ENCODE data around the gene CELF5.

Gene CELF5

DNA sequence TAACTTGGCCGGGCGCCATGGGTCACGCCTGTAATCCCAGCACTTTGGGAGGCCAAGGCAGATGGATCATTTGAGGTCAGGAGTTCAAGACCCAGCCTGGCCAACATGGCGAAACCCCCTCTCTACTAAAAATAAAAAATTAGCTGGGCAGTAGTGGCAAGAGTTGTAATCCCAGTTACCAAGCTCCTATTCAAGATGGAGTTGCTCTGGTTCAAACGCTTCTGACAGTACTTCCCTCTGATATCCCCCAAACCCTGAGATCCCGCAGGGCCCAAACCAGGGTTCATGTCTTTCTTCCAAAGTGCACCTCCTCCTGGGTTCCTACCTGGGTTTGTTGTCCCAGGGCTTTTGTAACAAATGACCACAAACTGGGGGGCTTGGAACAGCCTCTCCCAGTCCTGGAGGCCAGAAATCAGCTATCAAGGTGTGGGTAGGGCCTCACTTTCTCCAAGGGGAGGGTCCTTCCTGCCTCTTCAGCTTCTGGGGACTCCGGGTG is 13.7 kb downstream of the CELF5 start:
- no peak for DNase-seq (ENCODE audit: low read depth, low spot score)
- Histone ChIP-seq H3K9ac (ENCODE audit: insufficient read length) (no peak overlapping the region), H3K9me3 (ENCODE audit: low read depth, low read length) (no peaks in the 10 kb centered on the region), H3K27ac (no peak overlapping the region), H3K4me3 (no peak overlapping the region), H3K36me3 (ENCODE audit: insufficient read depth, low read length) (no peaks in the 10 kb centered on the region)
- TF ChIP-seq FOXP2 (optimal IDR thresholded peaks at IDR 0.05; ENCODE audit: control extremely low read depth, extremely low read length, insufficient read depth) (no peak), POLR2AphosphoS5 (IDR thresholded peaks at IDR 0.05; ENCODE audit: borderline replicate concordance, low read depth, low read length) (no peak), EZH2 (IDR thresholded peaks at IDR 0.05) (no peak)

DNA sequence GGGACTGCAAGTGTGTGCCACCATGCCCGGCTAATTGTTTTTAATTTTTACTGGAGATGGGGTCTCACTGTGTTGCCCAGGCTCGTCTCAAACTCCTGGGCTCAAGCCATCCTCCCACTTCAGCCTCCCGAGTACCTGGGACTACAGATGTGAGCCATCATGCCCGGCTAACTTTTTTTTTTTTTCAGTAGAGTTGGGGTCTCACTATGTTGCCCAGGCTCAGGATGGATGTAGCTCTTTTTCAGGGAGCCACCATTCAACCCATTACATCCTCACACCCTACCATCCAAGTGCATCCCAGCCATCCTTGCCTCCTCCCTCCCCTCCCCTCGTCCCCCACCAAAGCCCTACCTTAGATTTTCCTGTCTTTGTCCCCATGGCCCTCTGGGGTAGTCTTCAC is 14.9 kb downstream of the CELF5 start:
- no peak for TF ChIP-seq POLR2AphosphoS5 (IDR thresholded peaks at IDR 0.05; ENCODE audit: borderline replicate concordance, low read depth, low read length)
- TF ChIP-seq EZH2 (IDR thresholded peaks at IDR 0.05): no peak
- TF ChIP-seq FOXP2 (optimal IDR thresholded peaks at IDR 0.05; ENCODE audit: control extremely low read depth, extremely low read length, insufficient read depth): no peak
- DNase-seq (ENCODE audit: low read depth, low spot score): no peak
- Histone ChIP-seq H3K9ac (ENCODE audit: insufficient read length) (no peak overlapping the region), H3K9me3 (ENCODE audit: low read depth, low read length) (no peaks in the 10 kb centered on the region), H3K27ac (no peak overlapping the region), H3K36me3 (ENCODE audit: insufficient read depth, low read length) (no peaks in the 10 kb centered on the region), H3K4me3 (no peak overlapping the region)

DNA sequence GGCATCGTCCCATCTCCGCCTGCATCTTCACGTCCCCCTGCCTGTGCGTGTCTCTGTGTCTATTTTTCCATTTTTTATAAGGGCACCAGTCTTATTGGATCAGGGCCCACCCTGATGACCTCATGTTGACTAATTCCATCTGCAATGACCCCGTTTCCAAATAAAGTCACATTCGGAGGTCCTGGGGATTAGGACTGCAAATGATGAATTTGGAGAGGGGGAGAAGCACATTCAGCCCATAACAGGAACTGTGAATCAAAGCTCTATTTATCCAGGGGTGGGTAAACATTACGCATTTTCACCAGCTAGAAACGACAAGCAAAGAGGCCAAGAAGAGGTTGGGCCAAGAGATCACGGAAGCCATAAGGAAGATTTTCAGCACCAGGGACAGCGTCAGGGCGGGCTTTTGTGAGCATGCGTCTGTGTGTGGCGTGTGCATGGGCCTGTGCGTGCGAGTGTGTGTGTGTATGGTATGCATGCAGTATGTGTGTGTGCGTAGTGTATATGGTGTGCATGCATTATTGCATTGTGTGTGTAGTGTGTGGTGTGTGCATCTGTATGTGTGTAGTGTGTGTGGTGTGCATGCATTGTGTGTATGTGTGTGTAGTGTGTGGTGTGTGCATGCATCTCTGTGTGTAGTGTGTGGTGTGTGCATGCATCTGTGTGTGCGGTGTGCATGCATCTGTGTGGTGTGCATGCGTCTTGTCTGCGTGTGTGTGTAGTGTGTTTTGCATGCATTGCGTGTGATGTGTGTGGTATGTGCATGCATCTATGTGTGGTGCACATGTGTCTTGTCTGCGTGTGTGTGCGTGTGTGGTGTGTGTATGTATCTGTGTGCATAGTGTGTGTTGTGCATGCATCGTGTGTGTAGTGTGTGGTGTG is 19.6 kb downstream of the CELF5 start:
- no peaks in the 10 kb centered on the region for H3K9me3 ChIP-seq (ENCODE audit: low read depth, low read length)
- no peak overlapping the region for H3K4me3 ChIP-seq
- no peak for DNase-seq (ENCODE audit: low read depth, low spot score)
- TF ChIP-seq POLR2AphosphoS5 (IDR thresholded peaks at IDR 0.05; ENCODE audit: borderline replicate concordance, low read depth, low read length) (no peak), FOXP2 (optimal IDR thresholded peaks at IDR 0.05; ENCODE audit: control extremely low read depth, extremely low read length, insufficient read depth) (no peak), EZH2 (IDR thresholded peaks at IDR 0.05) (no peak)
- no peaks in the 10 kb centered on the region for H3K36me3 ChIP-seq (ENCODE audit: insufficient read depth, low read length)
- no peak overlapping the region for H3K9ac ChIP-seq (ENCODE audit: insufficient read length)
- H3K27ac ChIP-seq: no peak overlapping the region

DNA sequence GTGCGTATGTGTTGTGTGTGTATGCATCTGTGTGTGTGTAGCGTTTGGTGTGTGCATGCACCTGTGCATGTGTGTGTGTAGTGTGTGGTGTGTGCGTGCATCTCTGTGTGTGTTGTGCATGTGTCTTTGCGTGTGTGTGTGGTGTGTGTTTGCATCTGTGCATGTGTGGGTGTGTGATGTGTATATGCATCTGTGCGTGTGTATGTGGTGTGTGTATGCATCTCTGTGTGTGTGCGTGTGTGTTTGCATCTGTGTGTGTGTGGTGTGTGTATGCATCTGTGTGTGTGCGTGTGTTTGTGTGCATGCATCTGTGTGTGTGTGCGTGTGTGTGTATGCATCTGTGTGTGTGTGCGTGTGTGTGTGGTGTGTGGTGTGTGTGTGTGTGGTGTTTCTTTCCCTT is 20.6 kb downstream of the CELF5 start:
- no peak overlapping the region for H3K27ac ChIP-seq
- no peak overlapping the region for H3K9ac ChIP-seq (ENCODE audit: insufficient read length)
- H3K9me3 ChIP-seq (ENCODE audit: low read depth, low read length): no peaks in the 10 kb centered on the region
- no peaks in the 10 kb centered on the region for H3K36me3 ChIP-seq (ENCODE audit: insufficient read depth, low read length)
- H3K4me3 ChIP-seq: no peak overlapping the region
- DNase-seq (ENCODE audit: low read depth, low spot score): no peak
- TF ChIP-seq EZH2 (IDR thresholded peaks at IDR 0.05): no peak
- TF ChIP-seq FOXP2 (optimal IDR thresholded peaks at IDR 0.05; ENCODE audit: control extremely low read depth, extremely low read length, insufficient read depth): no peak
- no peak for TF ChIP-seq POLR2AphosphoS5 (IDR thresholded peaks at IDR 0.05; ENCODE audit: borderline replicate concordance, low read depth, low read length)

DNA sequence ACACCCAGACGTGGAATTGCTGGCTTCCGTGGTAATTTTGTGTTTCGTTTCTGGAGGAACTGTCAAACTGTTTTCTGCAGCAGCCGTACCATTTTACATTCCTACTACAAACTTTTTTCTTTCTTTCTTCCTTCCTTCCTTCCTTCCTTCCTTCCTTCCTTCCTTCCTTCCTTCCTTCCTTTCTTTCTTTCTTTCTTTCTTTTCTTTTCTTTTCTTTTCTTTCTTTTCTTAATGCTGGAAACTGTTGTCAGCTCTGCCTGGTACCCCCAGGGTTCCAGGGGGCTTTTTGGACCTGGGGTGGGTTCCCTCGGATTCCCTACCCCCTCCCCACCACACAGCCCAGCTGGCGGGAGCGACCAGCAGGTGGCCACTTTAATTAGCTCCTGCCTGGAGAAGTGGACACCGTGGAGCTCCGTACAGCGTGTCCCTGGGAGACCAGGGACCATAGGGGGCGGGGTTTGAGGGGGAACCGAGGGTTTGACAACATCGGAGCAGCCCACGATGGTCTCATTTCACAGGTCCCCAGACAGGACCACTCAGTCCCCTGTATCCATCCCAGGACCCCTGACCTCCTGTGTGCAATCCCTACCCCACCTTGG is 24.4 kb downstream of the CELF5 start:
- DNase-seq (ENCODE audit: low read depth, low spot score): no peak
- no peak overlapping the region for H3K27ac ChIP-seq
- H3K9me3 ChIP-seq (ENCODE audit: low read depth, low read length): no peaks in the 10 kb centered on the region
- TF ChIP-seq EZH2 (IDR thresholded peaks at IDR 0.05) (no peak), POLR2AphosphoS5 (IDR thresholded peaks at IDR 0.05; ENCODE audit: borderline replicate concordance, low read depth, low read length) (no peak), FOXP2 (optimal IDR thresholded peaks at IDR 0.05; ENCODE audit: control extremely low read depth, extremely low read length, insufficient read depth) (no peak)
- no peak overlapping the region for H3K4me3 ChIP-seq
- H3K36me3 ChIP-seq (ENCODE audit: insufficient read depth, low read length): no peaks in the 10 kb centered on the region
- no peak overlapping the region for H3K9ac ChIP-seq (ENCODE audit: insufficient read length)

DNA sequence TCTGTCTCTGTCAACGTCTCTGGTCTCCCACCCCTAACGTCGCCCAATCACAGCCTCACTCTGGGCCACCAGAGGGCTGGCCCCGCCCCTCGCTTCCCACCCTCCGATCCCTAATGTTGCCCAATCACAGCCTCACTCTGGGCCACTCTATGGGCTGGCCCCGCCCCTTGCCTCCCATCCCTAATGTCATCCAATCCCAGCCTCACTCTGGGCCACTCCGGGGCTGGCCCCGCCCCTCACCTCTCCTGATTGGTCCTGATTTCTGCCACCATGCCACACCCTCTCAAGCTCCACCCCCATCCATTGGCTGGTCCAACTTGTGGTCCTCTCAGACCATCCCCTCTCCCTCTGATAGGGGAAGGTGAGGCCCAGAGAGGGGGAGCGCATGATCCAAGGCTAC is 24.9 kb downstream of the CELF5 start:
- TF ChIP-seq FOXP2 (optimal IDR thresholded peaks at IDR 0.05; ENCODE audit: control extremely low read depth, extremely low read length, insufficient read depth) (no peak), EZH2 (IDR thresholded peaks at IDR 0.05) (no peak), POLR2AphosphoS5 (IDR thresholded peaks at IDR 0.05; ENCODE audit: borderline replicate concordance, low read depth, low read length) (no peak)
- no peaks in the 10 kb centered on the region for H3K36me3 ChIP-seq (ENCODE audit: insufficient read depth, low read length)
- H3K27ac ChIP-seq: no peak overlapping the region
- H3K9ac ChIP-seq (ENCODE audit: insufficient read length): no peak overlapping the region
- no peaks in the 10 kb centered on the region for H3K9me3 ChIP-seq (ENCODE audit: low read depth, low read length)
- no peak overlapping the region for H3K4me3 ChIP-seq
- no peak for DNase-seq (ENCODE audit: low read depth, low spot score)

DNA sequence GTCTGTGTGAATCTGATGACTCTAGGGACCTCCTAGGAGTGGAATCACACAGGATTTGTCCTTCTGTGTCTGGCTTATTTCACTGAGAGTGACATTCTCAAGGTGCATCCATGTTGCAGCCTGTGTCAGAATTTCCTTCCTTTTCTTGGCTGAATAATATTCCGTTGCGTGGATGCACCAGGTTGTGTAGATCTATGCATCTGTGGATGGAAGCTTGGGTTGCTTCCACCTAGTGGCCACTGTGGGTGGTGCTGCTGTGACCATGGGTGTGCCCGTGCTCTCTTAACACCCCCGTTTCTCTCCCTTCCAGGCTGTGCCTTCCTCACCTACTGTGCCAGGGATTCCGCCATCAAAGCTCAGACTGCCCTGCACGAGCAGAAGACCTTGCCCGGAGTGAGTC is 26.2 kb downstream of the CELF5 start:
- no peak overlapping the region for H3K9ac ChIP-seq (ENCODE audit: insufficient read length)
- no peaks in the 10 kb centered on the region for H3K9me3 ChIP-seq (ENCODE audit: low read depth, low read length)
- H3K4me3 ChIP-seq: no peak overlapping the region
- H3K36me3 ChIP-seq (ENCODE audit: insufficient read depth, low read length): no peaks in the 10 kb centered on the region
- no peak for TF ChIP-seq POLR2AphosphoS5 (IDR thresholded peaks at IDR 0.05; ENCODE audit: borderline replicate concordance, low read depth, low read length)
- TF ChIP-seq EZH2 (IDR thresholded peaks at IDR 0.05): no peak
- TF ChIP-seq FOXP2 (optimal IDR thresholded peaks at IDR 0.05; ENCODE audit: control extremely low read depth, extremely low read length, insufficient read depth): no peak
- no peak overlapping the region for H3K27ac ChIP-seq
- no peak for DNase-seq (ENCODE audit: low read depth, low spot score)

DNA sequence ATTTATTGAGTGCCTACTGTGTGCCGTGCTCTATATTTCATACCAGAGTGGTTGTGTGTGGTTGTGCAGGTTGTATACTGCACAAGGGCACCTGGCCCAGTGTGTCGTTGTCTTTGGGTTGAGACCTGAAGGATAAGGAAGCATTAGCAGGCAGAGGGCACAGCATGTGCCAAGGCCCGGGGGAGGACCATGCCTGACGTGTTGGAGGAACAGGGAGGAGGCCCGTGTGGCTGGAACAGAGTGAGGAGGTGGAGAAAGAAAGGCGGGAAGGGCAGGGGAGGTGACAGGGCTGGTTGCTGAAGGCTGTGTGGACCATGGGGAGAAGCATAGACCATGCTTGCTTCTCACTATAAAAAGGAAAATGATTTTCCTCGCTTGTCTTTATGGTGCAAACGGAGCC is 26.8 kb downstream of the CELF5 start:
- TF ChIP-seq POLR2AphosphoS5 (IDR thresholded peaks at IDR 0.05; ENCODE audit: borderline replicate concordance, low read depth, low read length): no peak
- no peak for TF ChIP-seq EZH2 (IDR thresholded peaks at IDR 0.05)
- TF ChIP-seq FOXP2 (optimal IDR thresholded peaks at IDR 0.05; ENCODE audit: control extremely low read depth, extremely low read length, insufficient read depth): no peak
- H3K9me3 ChIP-seq (ENCODE audit: low read depth, low read length): no peaks in the 10 kb centered on the region
- H3K36me3 ChIP-seq (ENCODE audit: insufficient read depth, low read length): no peaks in the 10 kb centered on the region
- no peak overlapping the region for H3K9ac ChIP-seq (ENCODE audit: insufficient read length)
- H3K27ac ChIP-seq: no peak overlapping the region
- DNase-seq (ENCODE audit: low read depth, low spot score): no peak
- no peak overlapping the region for H3K4me3 ChIP-seq
